ENCODE data around the gene DENND1B. TPM values are rescaled to one million over a fixed set of nuclear protein-coding genes. Genes with fewer than 3 reads are reported as not detected.

DENND1B gene
- total and polyA plus RNA-seq, 12 donors: 1.7 to 14.3 (median 6.5) TPM

GRCh38 chr1:197778366-197778945, 3.2 kb upstream of the DENND1B start:
- intact Hi-C loops (cut with DNase I): no loop called here
- no peaks in the 10 kb centered on the region for H3K9me3 ChIP-seq (replicated peaks in 1 of 3)
- H3K27me3 ChIP-seq: no peaks in the 10 kb centered on the region
- no peak for DNase-seq
- no peaks in the 10 kb centered on the region for H3K36me3 ChIP-seq (replicated peaks in 1 of 2)
- TF ChIP-seq CTCF (IDR thresholded peaks at IDR 0.05): no peak
- TF ChIP-seq POLR2A (IDR thresholded peaks at IDR 0.05): no peak
- 68 to 74% (median 72%) methylated on average over 4 of the region's 4 CpGs for WGBS, 4 donors
- H3K4me1 ChIP-seq (replicated peaks in 1 of 2): peaks cover 8 to 11% of the 10 kb centered on the region in 2 donors
- no peak overlapping the region for H3K27ac ChIP-seq
- H3K4me3 ChIP-seq: no peak overlapping the region

- no peak for DNase-seq
- H3K27me3 ChIP-seq: no peaks in the 10 kb centered on the region
- H3K36me3 ChIP-seq (replicated peaks in 1 of 2): no peaks in the 10 kb centered on the region
- H3K4me3 ChIP-seq: no peak overlapping the region
- 71 to 80% (median 77%) methylated on average over 3 of the region's 3 CpGs for WGBS, 4 donors
- H3K4me1 ChIP-seq (replicated peaks in 1 of 2): peaks cover 8 to 17% of the 10 kb centered on the region in 2 donors
- TF ChIP-seq CTCF (IDR thresholded peaks at IDR 0.05) (no peak), POLR2A (IDR thresholded peaks at IDR 0.05) (no peak)
- intact Hi-C loops (cut with DNase I): no loop called here
- peak overlapping the region in 3 of 5 donors; percentile 86 to 94 (median 89) for H3K27ac ChIP-seq
- H3K9me3 ChIP-seq (replicated peaks in 1 of 3): no peaks in the 10 kb centered on the region
Observed at GRCh38 chr1:197776351-197777105, 1.2 kb upstream of the DENND1B start.

- no peaks in the 10 kb centered on the region for H3K27me3 ChIP-seq
- peak overlapping the region; percentile 2 to 99 (median 58) for H3K4me3 ChIP-seq
- DNase-seq: peak; percentile 42 to 66 (median 55)
- TF ChIP-seq CTCF (IDR thresholded peaks at IDR 0.05) (peak in 1 of 6 experiments; percentile 4), POLR2A (IDR thresholded peaks at IDR 0.05) (peak in 1 of 2 donors; percentile 16)
- peak overlapping the region in 4 of 5 donors; percentile 84 to 94 (median 88) for H3K27ac ChIP-seq
- WGBS, 4 donors: 0 to 1% (median 1%) methylated on average over 17 to 71 of the region's 71 CpGs
- H3K36me3 ChIP-seq (replicated peaks in 1 of 2): no peaks in the 10 kb centered on the region
- no peaks in the 10 kb centered on the region for H3K9me3 ChIP-seq (replicated peaks in 1 of 3)
- intact Hi-C loops (cut with DNase I): no loop called here
- peaks cover 8 to 17% of the 10 kb centered on the region in 2 donors for H3K4me1 ChIP-seq (replicated peaks in 1 of 2)
Observed at GRCh38 chr1:197774466-197775281, 606 bp downstream of the DENND1B start.

GRCh38 chr1:197773856-197774255, 1.4 kb downstream of the DENND1B start:
- Histone ChIP-seq H3K4me3 (peak overlapping the region in 1 of 4 donors; percentile 99), H3K36me3 (replicated peaks in 1 of 2) (no peaks in the 10 kb centered on the region), H3K27me3 (no peaks in the 10 kb centered on the region), H3K4me1 (replicated peaks in 1 of 2) (peaks cover 8 to 17% of the 10 kb centered on the region in 2 donors), H3K27ac (no peak overlapping the region), H3K9me3 (replicated peaks in 1 of 3) (no peaks in the 10 kb centered on the region)
- DNase-seq: no peak
- intact Hi-C loops (cut with DNase I): no loop called here
- WGBS, 4 donors: 46 to 57% (median 49%) methylated on average over 2 of the region's 2 CpGs
- no peak for TF ChIP-seq POLR2A (IDR thresholded peaks at IDR 0.05)
- TF ChIP-seq CTCF (IDR thresholded peaks at IDR 0.05): no peak
